ENCODE measurements around the gene GPR179. TPM values are rescaled to one million over a fixed set of nuclear protein-coding genes. Genes with fewer than 3 reads are reported as not detected.

Gene GPR179, protein sequence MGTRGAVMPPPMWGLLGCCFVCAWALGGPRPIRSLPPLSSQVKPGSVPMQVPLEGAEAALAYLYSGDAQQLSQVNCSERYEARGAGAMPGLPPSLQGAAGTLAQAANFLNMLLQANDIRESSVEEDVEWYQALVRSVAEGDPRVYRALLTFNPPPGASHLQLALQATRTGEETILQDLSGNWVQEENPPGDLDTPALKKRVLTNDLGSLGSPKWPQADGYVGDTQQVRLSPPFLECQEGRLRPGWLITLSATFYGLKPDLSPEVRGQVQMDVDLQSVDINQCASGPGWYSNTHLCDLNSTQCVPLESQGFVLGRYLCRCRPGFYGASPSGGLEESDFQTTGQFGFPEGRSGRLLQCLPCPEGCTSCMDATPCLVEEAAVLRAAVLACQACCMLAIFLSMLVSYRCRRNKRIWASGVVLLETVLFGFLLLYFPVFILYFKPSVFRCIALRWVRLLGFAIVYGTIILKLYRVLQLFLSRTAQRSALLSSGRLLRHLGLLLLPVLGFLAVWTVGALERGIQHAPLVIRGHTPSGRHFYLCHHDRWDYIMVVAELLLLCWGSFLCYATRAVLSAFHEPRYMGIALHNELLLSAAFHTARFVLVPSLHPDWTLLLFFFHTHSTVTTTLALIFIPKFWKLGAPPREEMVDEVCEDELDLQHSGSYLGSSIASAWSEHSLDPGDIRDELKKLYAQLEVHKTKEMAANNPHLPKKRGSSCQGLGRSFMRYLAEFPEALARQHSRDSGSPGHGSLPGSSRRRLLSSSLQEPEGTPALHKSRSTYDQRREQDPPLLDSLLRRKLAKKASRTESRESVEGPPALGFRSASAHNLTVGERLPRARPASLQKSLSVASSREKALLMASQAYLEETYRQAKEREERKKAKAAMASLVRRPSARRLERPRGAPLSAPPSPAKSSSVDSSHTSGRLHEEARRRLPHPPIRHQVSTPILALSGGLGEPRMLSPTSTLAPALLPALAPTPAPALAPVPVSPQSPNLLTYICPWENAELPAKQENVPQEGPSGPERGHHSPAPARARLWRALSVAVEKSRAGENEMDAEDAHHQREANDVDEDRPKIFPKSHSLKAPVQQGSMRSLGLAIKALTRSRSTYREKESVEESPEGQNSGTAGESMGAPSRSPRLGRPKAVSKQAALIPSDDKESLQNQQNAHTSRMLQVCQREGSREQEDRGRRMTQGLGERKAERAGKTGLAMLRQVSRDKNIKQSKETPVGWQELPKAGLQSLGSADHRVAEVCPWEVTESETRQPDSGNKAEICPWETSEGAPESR (N-terminal part only)
- under 0.01 and 0.14 TPM in 2 replicates for total RNA-seq

DNA sequence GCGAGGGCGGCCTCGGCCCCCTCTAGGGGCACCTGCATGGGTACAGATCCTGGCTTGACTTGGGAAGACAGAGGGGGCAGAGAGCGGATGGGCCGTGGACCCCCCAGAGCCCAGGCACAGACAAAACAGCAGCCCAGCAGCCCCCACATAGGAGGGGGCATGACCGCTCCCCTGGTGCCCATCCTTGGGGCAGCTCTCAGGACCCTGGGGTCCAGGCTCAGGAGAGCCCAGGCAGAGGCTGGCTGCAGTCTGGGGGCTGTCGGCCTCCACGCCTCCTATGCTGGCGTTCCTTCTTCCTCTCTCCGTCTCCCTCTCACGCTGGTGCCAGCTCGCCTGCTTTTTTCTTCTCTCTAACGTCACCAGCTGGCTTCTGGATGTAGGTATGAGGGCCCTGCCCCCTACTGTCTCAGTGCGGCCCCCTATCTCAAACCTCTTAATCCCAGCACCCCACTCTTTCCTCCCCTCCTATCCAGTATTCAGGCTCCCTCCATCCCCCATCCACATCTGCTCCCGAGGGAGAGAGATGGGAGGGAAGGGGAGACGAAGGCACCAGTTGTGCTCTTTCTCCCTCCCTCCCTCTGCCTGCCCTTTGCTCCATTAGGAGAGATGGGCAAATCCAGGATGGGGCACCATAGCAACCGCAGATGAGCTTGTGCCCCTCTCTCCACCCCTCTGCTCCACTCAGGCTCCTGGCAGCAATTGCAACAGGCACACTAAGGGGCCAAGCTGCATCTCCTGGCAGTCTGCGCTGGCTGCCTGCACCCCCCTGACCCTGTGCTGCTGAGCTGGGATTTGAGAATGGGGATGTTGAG is at the start of gene GPR179:
Gene GPR179 (minus strand): TSS at position 349 of the 812 bp plus-strand sequence. CDS start 167 bp downstream, at position 182.

GRCh38 chr17:38351412-38352222 is 7.9 kb upstream of the GPR179 start, which contains the start of gene SOCS7:
TSS of gene SOCS7 (plus strand) at chr17:38351844. CDS start at chr17:38352053, 209 bp downstream.

DNA sequence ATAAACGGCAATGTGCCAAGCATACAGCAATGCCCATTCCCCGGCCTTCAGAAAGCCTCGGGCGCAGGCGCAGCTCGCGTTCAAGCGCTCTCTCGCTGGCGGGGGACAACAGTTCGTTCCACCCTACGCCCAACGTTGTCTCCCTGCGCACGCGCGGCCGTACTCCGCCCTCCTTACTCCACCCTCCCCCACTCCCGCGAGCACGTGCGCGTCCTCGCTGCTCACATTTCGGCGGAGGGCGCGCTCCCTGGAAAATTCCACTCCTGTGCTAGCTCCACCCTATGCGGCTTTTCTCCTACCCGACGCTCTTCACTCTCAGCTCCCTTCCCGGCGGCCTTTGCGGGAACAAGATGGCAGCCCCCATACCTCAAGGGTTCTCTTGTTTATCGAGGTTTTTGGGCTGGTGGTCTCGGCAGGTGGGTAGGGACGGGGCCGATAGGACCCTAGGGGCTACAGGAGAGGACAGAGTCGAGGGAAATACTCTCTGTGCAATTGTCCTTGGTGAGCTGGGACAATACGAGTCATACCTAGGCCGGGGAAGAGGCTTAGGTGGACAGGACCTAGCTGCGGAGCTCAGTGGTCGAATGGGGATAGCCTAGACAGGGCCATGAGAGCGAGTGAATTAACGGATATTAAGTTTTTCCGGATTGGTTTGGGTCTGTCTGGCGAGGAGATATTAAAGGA is 46.8 kb downstream of the GPR179 start, which contains the start of gene MRPL45:
Gene MRPL45 (plus strand): TSS at position 335 of the 684 bp plus-strand sequence. CDS start 16 bp downstream, at position 351.

Other genes with a start within 250 kb of the GPR179 start
- gene TBC1D3E, start 216.0 kb downstream of the GPR179 start, total RNA-seq = 0.59 TPM in 1 of 2 replicates, not detected in the other
- not detected in 2 replicates for gene TBC1D3, start 151.4 kb downstream of the GPR179 start, total RNA-seq
- 21.7 TPM in 2 replicates for gene MRPL45, start 46.8 kb downstream of the GPR179 start, total RNA-seq
- 11.9 and 15.6 TPM in 2 replicates for gene SOCS7, start 7.9 kb upstream of the GPR179 start, total RNA-seq
- gene ARHGAP23, start 84.5 kb upstream of the GPR179 start, total RNA-seq = 25.8 and 86.8 TPM in 2 replicates